Cardiac fibroblast (primary cell): Measurements from ENCODE around the gene GNAO1.

Source experiments
- DNase-seq, 2 donors: peaks; one replicate each; pipeline versions ENCODE4 v3.0.0 to v3.0.0-alpha.2; 2010; ENCODE audit warnings: low read depth in 2 of 2
- H3K4me3 ChIP-seq, 2 donors: replicated peaks in 1 of 2; 1 replicate in 1 of 2; 2 replicates in 1 of 2; pipeline ENCODE4 v1.5.1; 2011; ENCODE audit warnings: low read depth in 2 of 2, low read length in 2 of 2, mild to moderate bottlenecking in 2 of 2, moderate library complexity in 1 of 2
- CTCF ChIP-seq: IDR thresholded peaks from one replicate; pipeline ENCODE4 v1.5.1; 2011; ENCODE audit warnings: low read depth, mild to moderate bottlenecking, low read length, inconsistent platforms

GNAO1 gene

DNA sequence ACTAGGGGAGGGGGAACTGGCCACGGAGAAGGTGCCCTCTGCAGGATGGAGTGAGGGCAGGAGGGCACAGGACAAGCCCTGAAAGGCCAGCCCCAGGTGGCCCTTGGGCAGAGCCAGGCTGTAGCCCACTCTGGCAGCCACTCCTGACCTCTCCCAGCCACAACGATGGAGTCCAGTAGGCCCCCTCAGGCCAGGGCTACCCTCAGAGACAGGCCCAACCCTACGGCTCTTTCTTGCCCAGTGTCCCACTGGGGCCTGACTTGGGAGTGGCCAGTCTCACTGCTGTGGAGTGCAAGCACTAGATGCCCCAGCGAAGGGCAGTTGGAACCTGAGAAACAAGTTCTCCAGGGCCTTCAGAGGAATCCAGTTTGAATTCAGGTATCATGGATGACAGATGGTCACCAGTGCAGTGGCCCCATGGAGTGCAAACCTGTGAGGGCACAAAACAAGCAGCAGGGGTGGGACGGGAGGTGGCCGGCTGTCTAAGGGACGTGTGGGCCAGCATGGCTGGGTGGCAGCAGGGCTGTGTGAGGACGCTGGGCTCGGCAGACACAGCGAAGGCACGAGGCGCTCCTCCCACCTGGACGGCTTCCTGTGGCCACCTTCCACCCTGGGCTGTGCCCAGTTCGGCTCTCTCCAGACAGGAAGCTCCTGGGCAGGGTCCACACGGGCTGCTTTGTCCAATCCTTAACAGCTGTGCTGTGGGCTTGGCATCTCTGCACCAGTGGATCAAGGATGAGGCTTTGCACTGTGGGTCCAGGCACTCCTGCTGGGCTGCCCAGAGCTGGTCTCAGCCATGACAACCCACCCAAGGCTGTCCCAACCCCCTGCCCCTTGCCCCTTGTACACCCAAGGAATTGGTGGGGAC is 162.0 kb downstream of the GNAO1 start:
- TF ChIP-seq CTCF: no peak
- no peak overlapping the region for H3K4me3 ChIP-seq
- no peak for DNase-seq

DNA sequence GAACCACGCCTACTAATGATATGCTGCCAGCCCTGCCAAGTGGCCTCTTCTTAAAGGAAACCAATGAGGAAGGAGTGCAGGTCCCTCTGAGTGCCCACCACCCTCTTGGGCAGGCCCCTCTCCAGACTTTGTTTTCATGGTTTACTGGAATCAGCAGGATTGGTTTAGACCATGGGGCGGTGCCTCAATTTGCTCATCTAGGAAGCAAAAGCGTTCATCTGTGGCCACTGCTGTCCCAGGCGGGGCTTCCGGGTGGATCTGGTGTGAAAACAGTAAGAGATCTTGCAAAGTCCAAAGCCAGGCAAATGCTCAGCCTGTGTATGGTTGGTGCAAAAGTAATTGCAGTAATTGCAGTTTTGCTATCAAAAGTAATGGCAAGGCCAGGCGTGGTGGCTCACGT is 162.7 kb downstream of the GNAO1 start:
- TF ChIP-seq CTCF: no peak
- H3K4me3 ChIP-seq: no peak overlapping the region
- no peak for DNase-seq

- TF ChIP-seq CTCF: no peak
- DNase-seq: no peak
- H3K4me3 ChIP-seq: no peak overlapping the region
These were observed 163.5 kb downstream of the GNAO1 start for GRCh38 chr16:56354746-56355145.

- no peak for DNase-seq
- no peak overlapping the region for H3K4me3 ChIP-seq
- TF ChIP-seq CTCF: no peak
These were observed 163.9 kb downstream of the GNAO1 start for GRCh38 chr16:56355221-56355620.

DNA sequence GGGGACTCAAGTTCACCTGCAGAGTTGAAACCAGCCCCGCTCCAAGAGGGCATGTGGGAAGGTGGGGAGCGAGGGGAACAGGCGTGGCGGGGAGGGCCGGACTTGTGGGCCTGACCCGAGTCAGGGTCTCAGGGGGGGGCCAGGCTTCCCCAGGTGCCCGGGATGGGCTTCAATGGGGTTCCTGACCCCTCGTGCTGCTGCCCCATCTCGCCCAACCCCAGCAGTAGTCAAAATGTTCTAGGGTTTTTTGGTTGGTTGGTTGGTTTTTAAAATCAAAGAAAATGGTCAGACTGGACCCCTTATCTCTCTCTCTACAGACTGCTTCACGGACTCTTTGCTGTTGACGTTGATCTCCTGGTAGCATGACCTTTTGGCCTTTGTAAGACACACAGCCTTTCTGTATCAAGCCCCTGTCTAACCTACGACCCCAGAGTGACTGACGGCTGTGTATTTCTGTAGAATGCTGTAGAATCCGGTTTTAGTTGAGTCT is 164.5 kb downstream of the GNAO1 start:
- TF ChIP-seq CTCF: no peak
- H3K4me3 ChIP-seq: no peak overlapping the region
- no peak for DNase-seq

- peak; percentile 89 to 91 for DNase-seq
- peak overlapping the region; percentile 31 to 36 for H3K4me3 ChIP-seq
- peak; percentile 94 for TF ChIP-seq CTCF
These were observed 165.3 kb downstream of the GNAO1 start for GRCh38 chr16:56356276-56357240.
